H4 (cell line): Measurements from ENCODE around the gene LIPG. TPM values are rescaled to one million over a fixed set of nuclear protein-coding genes. Genes with fewer than 3 reads are reported as not detected.
"Not testable (repeated sequence)": the region's sequence is repeated elsewhere in the genome, so short reads cannot be mapped to it uniquely, and the experiment has no call there.

ENCODE experiments used
- DNase-seq: peaks from one replicate; pipeline ENCODE4 v3.0.0-alpha.2; 2015; ENCODE audit warnings: low spot score
- total RNA-seq: library from RNA; depleted of rRNA; stranded (reverse); fragments of >200 nt; shearing (Covaris generic); gene quantifications from 2 replicates; pipeline ENCODE4 v1.2.3, GENCODE V29; 2014; rRNA removed

Gene LIPG
- total RNA-seq: 0.17 and 0.49 TPM in 2 replicates

DNA sequence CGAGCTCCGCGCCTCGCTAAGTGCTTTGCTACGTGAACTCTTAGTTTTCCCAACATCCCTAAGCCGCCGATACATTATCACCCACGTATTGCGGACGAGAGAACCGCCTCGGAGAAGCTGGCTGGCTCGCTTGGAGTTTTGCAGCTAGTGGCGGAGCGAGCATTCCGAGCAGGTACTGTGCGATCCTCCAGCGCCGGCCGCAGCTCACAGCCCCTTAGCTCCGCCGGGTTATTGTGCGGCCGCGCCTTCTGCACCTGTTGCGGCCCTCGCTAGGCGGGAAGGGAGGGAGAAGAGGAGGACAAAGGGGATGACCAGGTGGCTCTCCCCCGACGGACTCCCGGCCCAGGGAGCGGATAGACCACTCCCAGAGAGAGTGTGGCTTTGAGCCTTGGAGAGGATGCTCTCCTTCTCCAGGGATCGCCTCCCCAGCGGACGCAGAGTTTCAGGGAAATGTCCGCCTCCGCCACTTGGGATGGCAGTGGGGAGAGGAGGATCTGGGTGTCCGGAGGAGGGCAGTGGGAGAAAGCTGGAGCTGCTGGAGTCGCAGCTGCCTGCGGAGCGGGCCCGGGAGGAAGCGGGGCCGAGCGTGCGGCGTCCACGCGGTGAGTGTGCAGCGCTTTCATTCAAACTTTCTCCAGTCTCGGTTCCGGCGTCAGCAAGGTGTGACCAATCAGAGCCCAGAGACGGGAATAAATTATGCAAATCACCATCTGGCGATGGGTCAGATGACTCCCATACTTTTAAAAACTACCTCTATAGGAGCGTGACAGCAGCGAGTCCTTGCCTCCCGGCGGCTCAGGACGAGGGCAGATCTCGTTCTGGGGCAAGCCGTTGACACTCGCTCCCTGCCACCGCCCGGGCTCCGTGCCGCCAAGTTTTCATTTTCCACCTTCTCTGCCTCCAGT, at the start of gene LIPG:
TSS of gene LIPG (plus strand) at position 769 of the 905 bp plus-strand sequence. CDS start 252 bp downstream, outside the sequence.
- DNase-seq: no peak

DNA sequence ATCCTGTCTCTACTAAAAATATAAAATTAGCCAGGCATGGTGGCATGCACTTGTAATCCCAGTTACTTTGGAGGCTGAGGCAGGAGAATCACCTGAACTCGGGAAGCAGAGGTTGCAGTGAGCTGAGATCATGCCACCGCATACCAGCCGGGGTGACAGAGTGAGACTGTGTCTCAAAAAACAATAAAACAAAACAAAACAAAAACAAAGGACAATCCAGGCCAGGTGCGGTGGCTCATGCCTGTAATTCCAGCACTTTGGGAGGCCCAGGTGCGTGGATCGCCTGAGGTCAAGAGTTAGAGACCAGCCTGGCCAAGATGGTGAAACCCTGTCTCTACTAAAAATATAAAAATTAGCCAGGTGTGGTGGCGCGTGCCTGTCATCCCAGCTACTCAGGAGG, 49.0 kb upstream of the LIPG start:
- not testable (repeated sequence) for DNase-seq

DNA sequence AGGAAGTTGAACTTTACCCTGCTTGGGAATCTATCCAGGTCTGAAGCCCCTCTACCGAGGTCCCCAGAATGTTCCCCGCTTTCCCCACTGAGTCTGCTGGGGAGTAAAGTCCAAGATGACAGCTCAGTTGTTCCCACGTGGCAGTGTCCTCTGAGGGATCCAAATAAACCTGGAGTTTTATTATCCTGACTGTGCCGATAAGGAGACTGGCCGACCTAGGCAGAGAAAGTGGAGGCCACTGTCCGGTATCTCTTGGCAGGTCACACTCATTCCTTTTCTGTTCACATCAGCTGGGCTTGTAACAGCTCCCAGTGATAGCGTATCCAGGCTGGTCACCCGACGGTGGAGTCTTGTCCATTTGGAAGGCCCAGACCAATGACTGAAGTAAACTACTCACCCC, 47.3 kb upstream of the LIPG start:
- no peak for DNase-seq

DNA sequence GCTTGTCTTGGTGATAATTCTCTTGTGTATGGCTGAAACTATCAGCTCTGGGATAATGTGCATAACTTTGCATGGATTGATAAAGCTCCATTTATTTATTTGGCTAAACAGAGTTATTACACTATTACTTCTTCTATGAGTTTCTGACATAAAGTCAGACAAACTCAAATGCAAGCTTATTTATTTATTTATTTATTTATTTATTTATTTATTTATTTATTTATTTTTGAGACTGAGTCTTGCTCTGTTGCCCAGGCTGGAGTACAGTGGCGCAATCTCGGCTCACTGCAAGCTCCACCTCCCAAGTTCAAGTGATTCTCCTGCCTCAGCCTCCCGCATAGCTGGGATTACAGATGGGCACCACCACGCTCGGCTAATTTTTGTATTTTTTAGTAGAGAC, 46.9 kb upstream of the LIPG start:
- DNase-seq: not testable (repeated sequence)

DNA sequence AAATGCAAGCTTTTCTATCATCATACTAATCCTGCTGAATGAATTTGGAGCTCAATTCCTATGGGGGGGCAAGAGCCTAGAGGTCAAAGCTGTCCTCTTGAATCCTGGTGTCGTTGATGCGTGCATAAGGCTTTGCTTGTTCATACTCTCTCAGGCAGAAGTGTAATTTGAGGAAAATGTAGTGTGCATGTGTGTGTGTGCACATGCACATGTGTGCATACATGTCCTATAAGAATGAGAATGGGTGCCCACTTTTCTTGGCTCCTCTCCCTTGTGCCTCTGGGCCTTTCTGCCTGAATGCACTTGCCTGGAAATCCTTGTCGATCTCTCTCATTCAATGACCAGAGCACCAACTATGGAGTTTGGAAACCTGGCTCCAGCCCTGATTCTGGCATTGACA, 46.3 kb upstream of the LIPG start:
- DNase-seq: no peak

DNA sequence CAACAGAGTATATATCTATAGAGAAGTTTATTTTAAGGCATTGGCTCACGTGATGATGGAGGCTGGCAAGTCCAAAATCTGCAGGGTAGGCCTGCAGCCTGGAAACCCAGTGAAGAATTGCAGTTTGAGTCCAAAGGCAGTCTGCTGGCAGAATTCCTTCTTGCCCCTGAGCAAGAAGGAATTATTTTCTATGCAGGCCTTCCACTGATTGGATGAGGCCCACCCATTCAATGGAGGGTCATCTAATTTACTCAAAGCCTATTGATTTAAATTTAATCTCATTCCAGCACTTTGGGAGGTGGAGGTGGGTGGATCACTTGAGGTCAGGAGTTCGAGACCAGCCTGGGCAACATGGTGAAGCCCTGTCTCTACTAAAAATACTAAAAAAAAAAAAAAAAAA, 44.4 kb upstream of the LIPG start:
- DNase-seq: no peak

DNA sequence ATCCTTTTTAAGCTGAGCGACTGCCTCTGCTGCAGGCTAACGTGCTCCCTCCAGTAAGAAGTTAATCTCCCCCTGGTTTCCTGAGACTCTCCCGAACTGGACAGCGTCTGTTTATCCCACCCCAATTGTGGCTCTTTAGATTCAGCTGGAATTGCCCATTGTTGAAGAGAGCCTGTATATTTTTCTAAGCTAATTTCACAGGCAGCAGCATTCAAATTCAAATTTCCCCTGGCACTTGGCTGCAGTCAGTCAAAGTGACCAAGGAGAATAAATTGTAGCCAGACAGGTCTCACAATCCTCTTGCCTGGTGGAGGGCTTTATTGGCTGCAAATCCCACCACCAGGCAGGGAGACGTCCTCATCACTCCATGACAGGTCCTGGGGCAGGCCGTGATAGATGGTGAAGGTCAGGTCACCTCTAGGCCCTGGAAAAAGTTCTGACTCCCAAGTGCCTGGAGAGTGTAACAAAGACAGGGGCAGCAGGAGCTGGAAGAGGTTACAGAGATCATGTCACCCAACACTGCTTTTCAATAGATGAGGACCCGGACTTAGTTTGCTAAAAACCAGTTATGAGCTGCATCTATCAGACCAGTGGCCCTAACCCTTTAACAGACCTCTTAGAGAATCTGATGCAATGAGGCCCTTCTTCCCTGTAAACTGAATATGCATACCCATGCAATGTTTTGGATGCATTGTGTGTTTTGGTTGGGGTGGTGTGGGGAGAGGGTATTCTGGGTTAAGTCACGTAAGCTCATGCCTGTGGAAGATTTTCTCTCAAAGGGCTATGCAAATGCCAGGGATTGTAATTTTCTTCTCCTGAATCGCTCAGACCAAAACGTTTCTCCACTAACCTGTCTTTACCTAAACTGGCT, 42.5 kb upstream of the LIPG start:
- DNase-seq: no peak

DNA sequence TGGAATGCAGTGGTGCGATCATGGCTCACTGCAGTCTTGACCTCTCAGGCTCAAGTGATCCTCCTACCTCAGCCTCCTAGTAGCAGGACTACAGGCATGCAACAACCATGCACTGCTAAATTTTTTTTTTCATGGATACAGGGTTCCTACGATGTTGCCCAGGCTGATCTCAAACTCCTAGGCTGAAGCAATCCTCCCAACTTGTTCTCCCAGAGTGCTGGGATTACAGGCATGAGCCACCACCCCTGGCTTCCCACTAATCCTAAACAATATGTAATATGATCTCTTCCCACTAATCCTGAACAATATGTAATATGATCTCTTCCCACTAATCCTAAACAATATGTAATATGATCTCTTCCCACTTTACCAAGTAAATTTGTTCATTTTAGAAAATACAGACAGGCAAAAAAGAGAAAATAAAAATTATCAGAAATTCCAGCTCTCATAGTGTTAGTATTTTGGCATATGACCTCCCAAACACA, 41.2 kb upstream of the LIPG start:
- peak; percentile 44 for DNase-seq

DNA sequence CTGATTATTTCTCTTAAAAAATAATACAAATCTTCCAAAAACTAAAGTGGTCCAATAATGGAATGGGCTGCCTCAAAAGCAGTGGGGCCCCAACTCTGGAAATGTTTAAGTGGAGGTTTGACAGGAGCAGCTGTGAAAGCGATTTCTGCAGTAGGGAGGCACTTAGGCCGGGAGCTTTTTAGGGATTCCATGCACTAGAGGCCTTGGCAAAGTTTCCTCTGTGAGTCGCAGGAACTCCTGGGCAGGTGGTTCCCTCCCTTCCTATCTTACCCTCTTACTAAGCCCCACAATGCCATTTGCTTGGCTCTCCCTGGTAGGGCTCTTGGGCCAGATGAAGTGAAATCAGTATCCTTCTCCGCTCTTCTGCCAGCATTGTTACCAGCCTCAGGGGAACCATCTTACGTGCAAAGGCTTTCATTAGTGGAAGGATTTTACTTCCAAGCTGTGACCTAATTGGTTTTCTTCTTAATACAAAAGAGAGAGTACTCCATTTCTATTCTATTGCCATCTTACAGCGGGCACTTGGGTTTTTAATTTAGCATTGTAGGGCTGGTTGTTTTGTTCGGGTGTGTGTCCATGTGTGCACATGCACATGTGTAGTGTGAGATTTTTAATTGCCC, 40.5 kb upstream of the LIPG start:
- DNase-seq: peak; percentile 8

DNA sequence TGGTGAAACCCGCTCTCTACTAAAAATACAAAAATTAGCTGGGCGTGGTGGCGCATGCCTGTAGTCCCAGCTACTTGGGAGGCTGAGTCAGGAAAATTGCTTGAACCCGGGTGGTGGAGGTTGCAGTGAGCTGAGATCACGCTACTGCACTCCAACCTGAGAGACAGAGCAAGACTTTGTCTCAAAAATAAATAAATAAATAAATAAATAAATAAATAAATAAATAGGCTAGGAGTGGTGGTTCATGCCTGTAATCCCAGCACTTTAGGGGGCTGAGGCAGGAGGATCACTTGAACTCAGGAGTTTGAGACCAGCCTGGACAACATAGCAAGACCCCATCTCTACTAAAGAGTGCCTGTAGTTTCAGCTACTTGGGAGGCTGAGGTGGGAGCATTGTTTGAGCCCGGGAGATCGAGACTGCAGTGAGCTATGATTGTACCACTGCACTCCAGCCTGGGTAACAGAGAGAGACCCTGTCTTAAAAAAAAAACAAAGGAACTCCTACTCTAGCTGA, 38.2 kb upstream of the LIPG start:
- not testable (repeated sequence) for DNase-seq

DNA sequence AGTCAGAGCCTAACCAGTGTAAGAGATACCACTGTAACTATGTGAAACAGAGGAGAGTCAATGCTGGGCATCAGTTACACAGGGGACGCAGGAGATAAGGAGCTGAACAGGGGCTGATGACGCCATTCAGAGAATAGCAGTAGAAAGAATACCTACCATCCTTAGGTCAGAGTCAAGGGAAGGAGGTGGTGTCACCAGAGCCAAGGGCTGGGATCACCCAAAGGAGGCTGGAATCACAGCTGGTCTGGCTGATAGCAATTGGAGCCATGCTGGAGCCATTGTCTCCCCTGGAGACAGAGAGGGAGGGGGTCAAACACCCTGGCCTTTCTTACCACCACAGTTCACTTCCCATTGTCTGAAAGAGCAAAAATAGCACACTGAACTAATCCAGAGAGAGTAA, 37.5 kb upstream of the LIPG start:
- DNase-seq: no peak

DNA sequence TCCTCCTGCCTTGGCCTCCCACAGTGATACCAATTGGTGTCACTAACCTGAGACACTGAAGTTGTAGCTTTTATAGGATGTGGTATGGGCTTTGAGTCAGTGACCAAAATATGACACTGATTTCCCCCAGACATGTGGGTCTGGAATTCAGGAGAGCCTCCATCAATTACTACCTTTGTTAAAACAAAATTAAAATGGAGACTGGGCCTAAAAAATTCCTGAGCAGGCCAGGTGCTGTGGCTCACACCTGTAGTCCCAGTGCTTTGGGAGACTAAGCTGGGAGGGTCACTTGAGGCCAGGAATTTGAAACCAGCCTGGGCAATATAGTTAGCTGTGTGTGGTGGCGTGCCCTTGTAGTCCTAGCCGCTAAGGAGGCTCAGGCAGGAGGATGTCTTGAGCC, 36.9 kb upstream of the LIPG start:
- no peak for DNase-seq

DNA sequence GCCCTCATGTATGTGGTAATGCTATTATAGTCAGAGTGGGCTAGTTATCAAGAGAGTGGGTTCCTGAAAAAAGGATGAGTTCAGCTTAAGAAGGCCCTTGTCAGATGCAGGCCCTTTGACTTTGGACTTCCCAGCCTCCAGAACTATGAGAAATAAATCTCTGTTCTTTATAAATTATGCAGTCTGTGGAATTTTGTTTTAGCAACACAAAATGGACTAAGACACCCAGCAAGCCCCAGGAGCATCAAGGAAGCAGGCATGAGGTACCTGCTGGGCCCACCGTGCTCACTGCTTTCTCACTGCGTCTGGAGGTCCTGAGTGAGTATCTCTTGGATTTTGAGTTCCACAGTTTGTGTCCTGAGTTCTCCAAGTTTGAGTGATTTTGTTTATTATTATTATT, 35.9 kb upstream of the LIPG start:
- no peak for DNase-seq

DNA sequence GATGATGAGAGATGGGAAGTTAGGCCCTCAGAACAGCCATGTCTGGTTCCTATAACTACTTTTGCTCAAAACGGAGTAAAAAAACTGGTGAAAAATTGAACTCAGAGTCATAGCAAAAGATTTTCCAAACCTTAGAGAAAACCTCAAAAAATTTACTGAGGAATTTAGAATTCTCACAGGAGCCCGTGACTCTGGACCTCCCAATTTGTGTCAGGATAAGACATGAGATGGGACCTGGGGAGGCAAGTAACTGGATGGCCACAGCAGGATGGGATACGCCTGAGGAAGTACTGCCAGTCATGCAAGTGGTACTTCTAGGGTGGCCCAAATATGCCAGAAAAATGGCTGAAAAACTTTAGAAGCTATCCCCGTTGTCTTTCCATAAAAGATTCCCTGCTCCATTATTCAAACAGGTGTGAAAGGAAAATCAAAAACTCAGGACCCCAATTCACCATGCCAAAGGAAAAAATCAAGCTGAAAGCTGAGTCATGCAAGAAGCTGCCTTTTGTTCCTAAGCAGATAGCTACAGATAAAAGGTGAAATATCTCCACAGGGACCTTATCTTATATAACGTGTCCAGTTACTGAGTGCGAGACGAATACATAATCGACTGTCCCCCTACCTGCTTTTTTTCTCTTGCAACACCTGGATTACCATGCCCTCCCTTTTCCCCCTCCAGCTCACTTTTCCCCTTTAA, 34.1 kb upstream of the LIPG start:
- DNase-seq: no peak

DNA sequence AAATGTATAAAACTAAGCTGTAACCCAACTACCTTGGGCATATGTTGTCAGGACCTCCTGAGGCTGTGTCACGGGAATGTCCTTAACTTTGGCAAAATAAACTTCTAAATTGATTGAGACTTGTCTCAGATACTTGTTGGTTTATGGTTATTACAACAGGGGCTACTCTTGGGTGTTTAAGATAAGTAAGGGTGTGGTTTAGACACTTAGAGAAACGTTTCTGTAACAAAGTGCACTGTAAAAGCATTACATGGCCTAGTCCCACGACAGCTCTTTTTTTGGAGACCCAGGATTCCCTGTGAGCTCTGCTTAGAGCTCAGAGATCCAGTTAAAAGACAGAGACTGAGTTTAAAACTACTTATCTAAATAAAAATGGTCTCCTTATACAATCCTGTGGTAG, 32.3 kb upstream of the LIPG start:
- no peak for DNase-seq

DNA sequence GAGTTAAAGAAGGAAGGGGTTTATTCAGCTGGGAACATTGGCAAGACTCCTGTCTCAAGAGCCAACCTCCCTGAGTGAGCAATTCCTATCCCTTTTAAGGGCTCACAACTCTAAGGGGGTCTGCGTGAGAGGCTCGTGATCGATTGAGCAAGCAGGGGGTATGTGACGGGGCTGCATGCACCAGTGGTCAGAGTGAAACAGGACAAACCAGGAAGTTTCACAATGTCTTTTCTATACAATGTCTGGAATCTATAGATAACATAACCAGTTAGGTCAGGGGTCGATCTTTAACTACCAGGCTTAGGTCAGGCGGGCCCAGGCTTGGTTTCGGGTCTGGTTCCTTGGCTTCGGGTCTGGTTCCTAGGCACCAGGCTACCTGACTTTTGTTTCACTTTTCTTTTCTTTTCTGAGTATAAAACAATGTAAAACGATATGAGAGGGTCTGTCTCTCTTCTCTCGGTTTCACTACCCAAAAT, 30.1 kb upstream of the LIPG start:
- no peak for DNase-seq

DNA sequence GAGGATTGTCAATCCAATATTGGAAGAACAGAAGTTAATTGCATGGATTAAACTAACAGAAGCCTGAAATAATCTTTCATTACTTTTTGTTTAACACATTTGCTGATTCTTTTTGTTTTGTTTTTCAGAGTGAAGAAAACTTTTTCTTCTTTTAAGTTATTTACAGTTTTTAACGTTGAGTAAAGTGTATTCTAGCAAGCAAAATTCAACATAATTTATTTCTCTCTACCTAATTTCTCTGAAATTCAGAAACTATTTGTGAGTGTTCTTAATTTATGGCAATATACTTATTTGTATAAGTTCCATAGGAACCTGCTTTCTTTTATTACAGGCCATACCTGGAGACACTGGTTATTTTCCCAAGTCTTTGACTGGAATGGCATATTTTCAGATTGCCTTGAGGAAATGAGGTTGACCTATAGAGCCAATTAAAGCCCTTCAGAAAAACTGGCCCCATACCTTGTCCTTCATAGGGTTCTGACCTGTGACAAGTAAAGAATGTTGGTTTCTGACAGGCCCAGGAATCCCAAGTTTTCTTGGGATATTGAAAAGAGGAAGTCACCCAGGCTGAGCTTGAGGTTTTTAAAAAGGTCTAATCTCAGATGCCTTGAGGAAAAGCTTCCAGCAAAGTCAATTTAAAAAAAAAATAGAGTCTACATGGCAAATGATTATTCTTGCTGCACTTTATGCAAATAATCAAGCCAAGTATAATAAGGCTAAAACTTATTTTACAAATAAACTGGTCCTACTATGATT, 26.8 kb upstream of the LIPG start:
- DNase-seq: no peak

DNA sequence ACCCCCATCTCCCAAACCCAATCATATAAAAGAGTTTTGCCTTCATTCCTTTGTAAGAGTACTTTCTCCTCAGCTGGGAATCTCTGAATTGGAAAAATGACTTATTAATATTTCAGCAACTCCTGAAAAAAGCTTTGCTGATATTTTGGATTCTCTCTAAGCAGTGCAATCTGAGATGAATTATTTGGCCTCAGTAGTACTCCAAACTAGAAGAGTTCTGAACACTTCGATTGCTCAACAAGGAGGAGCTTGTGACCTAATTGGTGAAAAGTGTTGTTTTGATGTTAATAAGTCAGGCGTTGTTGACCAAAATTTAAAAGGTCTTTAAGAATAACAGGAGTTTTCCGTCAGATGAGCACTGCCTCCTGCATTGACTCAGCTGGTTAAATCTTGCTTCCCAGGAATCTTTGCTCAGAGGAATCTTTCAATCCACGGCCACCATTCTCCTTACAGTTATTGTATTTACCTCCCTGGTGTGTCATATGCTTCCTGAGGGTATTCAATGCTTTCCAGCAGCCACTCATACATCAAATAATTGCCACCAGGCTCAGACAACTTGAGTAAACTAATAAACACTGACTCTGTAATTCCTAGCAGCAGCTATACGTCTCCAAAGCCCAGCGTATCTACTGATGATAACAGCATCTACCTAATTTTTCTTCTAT, 24.5 kb upstream of the LIPG start:
- DNase-seq: no peak

DNA sequence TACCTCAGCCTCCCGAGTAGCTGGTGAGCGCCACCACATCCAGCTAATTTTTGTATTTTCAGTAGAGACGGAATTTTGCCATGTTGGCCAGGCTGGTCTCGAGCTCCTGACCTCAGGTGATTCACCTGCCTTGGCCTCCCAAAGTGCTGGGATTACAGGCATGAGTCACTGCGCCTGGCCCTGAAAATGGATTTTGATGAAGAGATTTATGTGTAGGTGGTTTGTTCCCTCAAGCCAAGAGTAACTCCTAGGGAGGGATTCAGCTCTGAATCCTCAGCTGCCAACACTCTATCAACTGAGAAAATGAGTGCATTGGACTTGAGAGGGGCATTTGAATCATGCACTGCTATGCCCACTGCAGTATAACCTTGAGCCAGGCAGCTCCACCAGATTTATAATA, 17.5 kb upstream of the LIPG start:
- DNase-seq: no peak

DNA sequence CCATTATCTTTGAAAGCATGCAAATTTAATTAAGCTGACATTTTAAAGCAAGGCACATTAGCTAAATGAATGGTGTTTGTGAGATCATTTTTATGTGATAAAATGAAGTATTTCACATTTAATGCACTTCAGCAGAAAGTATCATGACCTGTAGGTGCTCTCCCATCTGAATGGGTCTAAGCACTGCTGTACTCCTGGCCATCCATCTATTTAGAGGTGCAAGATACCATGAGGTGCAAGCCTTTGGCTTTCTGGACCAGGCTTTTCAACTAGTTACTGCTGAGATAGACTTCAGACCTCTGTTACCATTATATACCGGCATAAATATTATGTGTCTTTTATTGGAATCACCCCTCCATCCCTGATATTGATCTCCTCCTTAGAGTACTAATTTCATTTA, 15.6 kb upstream of the LIPG start:
- no peak for DNase-seq
